GM21360 (cell line): Measurements from ENCODE around the gene SPSB4.
"Not testable (repeated sequence)": the region's sequence is repeated elsewhere in the genome, so short reads cannot be mapped to it uniquely, and the experiment has no call there.

ENCODE experiments used
- ATAC-seq: cut with Tn5 transposase; IDR thresholded peaks from one replicate; pipeline ENCODE4 v1.9.1; 2021; ENCODE audit warnings: mild to moderate bottlenecking, moderate library complexity; ENCODE audit not compliant: unreplicated experiment

Gene SPSB4

DNA sequence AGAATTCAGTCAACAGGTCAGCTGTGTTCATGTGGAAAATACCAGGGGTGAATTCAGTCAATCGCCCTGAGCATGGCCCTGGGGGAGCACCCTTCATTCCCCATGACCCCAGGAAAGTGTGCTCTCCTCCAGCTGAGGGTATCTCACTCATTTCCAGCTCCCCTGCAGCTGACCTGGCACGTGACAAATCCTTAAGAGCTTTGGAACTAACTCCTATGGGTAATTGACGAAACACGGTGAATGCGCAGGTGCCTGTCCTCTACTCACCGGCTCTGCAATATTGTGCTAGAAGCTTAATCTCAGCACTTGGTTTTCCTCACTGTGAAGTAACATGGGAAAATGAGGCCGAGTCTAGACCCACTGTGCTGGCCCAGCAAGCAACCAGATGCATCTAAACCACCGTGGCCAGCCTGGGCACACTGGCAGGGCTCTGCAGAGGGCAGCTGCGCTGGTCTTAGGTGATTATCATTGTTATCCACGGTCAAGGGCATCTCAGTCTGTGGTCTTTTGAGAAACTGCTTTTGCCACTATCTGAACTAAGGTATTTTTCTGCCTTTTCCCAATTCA, 63.1 kb downstream of the SPSB4 start:
- no peak for ATAC-seq

GRCh38 chr3:141114816-141115460, 63.8 kb downstream of the SPSB4 start:
- no peak for ATAC-seq

DNA sequence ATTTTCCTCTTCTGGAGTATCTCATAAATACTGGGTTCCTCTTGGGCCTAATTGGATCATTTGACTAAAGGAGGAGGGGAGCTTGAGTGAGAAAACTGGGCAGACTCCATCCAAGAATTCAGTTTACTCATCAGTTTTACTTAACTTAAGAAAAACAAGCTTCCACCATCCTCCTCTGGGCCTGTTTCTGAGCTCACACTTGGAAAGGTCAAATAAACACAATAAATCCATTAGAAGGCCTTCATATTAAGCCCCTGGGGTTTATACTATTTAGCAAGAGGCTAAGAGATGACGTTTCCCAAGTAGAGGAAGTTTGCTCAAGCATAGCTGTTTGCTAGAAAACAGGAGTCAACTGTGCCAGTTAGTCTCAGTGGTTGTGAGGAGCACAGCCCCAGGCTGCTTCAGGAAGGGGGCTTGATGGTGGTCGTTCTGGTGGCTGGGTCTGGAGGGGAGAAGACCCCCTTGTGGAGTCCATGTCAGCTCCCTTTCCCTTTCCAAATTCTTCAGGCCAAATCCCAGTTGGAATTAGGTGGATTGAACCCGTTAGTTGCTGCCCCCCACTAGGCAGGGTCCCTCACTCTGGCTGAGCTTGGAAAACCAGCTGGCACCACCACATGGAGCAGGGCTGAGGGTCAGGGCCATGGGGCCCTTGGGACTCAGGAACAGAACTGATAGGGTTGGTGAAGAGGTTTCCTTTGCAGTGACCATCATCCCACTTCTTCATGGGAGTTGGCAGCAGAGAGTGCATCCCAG, 64.8 kb downstream of the SPSB4 start:
- no peak for ATAC-seq

GRCh38 chr3:141116721-141117120, 65.6 kb downstream of the SPSB4 start:
- ATAC-seq: no peak

- not testable (repeated sequence) for ATAC-seq
These were observed 66.8 kb downstream of the SPSB4 start for GRCh38 chr3:141117982-141118381.

DNA sequence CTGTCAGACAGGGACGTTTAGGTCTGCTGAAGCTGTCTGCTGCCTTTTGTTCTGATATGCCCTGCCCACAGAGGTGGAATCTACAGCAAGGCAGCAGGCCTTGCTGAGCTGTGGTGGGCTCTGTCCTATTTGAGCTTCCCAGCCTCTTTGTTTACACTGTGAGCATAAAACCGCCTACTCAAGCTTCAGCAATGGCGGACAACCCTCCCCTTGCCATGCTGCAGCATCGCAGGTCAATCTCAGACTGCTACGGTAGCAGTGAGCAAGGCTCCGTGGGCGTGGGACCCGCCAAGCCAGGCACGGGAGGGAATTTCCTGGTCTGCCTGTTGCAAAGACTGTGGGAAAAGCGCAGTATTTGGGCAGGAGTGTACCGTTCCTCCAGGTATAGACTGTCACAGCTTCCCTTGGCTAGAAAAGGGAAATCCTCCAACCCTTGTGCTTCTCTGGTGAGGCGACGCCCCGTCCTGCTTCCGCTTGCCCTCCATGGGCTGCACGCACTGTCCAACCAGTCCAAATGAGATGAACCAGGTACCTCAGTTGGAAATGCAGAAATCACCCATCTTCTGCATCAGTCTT, 71.4 kb downstream of the SPSB4 start:
- ATAC-seq: no peak

GRCh38 chr3:141123677-141124410, 72.7 kb downstream of the SPSB4 start:
- ATAC-seq: no peak

DNA sequence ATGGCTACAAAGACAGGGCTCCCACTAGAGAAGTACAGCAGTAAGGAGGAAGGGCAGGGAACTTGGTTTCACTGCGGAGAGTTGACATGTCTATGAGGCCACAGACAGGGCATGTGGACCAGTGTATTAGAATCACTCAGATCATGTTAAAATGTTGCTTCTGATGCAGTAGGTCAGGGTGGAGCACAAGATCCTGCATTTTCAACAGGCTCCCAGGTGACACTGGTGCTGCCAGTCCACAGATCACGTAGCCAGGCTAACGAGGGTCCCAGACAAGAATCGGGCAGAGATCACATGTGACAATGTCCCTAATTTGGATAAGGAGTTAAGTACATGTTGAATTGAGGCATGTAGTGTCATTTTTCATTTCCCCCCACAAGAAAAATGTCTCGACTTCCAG, 73.6 kb downstream of the SPSB4 start:
- ATAC-seq: no peak

DNA sequence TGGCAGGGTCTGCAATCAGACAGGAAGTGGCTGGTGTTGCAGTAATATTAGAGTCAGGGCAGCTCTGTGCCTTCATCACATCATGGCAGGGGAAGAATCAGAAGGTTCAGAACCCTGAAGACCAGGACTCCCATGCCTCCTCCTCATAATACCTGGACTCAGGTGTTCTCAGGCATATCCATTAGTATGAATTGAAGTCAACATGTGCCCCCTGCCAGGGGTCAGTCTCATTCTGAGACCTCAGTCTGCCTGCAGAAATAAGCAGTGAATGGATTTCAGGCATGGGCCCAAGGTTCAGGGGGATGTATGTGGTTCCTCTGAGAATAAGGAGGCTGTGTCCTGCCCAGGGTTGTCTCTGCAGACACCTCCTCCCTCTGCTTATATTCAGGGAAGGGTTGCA, 74.2 kb downstream of the SPSB4 start:
- no peak for ATAC-seq

DNA sequence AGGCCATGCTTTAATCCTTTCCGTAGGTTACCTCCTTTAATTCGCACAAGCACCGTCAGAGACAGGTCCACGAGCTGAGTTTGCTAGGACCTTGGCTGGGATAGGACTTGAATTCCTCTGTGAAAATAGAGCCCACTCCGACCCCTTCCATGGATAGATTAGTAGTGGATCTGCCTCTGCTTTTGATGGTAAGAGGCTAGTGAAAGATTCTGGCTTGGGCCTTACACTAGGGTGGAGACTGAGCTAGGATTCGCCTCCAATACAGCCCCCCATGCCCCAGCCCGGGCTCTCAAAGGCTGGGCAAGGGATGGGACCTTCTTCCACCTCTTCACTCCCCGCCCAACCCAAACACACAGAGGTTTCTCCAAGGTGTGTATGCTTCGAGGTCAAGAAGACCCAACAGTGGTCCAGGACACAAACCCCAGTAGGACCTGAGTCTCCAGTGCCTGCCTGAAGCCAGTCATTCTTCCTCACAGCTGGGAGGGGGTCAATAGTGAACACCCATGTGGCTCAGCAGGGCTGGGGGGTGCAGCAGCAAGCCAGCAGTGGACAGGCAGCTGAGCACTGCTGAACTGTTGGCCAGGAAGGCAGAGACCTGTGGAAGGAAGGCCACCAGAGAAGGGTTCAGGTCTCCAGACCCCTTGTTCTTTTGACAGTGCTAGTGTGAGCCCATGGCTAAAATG, 75.7 kb downstream of the SPSB4 start:
- no peak for ATAC-seq

- ATAC-seq: no peak
These were observed 76.4 kb downstream of the SPSB4 start for GRCh38 chr3:141127344-141128125.

DNA sequence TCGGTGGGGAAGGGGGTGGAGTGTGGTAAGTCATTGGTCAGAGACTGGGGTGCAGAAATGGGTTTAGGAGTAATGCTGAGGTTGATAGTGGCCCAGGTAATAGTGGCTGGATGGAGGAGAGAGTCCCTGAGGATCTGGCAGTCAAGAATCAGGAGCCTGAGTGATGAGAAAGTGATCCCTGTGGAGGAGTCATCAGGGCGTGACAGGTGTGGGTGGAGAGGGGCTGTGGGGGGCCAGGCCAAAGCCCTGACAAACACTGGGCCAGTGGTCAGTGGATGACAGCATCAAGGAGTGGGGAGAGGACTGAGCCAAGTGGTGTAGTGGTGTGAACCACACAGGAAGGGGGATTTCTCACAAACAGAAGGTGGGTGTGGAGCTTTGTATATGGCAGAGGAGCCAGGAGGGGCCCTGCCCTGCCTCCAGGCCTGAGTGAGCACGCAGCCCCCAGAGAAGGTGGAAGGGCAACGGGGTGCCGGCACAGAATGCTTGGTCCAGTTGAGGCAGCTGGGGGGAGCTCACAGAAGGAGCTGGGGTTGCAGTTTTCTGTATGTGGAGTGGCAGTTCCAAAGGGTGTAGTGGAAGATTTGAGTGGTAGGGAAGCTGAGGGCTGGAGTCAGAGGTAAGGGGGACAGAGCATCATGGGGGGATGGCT, 77.1 kb downstream of the SPSB4 start:
- ATAC-seq: no peak

DNA sequence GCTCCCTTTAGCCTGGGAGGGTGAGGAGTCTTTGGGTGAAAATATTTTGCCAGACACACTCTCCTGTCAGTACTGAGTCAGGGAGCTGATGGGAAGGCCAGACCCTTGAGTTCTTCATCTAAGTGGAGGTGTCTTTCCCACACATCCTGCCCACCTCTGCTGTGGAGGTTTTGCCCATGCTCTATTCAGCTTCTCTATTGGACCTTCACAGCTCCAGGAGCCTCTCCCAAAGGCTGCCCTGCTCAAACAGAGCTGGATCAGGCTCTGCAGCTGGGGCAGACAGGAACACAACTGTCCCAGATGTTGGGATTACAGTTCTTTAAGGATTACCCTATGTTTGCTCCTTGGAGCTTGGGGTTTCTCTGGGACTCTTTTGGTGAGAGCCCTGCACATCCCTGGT, 77.9 kb downstream of the SPSB4 start:
- no peak for ATAC-seq

DNA sequence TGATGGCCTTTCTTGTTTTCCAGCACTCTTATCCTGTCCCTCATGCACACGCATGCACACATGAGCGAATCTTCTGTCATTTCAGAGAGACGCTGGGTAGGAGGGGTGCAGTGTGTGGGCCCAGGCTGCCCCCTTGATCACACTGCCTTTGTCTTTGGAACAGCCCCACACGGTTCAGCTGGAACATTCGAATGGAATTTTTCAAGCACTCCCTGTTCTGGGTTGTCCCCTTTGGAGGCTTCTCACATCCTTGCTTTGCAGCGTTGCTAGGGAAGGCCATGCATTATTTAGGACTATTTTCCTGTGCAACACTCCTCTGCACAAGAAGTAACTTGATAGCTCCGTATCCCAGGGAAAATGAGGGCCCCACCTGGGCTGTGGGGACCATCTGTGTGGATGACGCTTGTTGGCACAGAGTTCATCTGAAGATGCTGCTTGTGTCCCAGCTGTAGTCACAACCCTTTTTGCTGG, 78.4 kb downstream of the SPSB4 start:
- ATAC-seq: no peak

DNA sequence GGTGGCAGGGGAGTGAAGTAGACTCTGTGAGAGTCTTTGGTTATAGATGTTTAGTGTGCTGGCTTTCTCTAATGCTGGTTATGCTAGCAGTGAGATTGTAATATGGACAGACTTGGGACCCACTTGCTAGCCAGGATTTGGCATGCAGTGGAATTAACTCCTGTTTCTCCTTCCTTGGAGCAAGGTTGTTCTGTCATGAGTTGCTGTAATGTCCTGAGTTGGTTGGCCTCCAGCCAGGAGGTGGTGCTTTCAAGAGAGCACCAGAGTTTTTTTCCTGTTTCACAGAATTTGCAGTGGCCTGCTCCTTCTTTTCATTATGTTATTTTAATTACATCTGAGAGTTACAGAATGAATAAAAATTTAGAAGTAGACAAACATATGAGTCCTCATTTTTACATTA, 92.4 kb downstream of the SPSB4 start:
- no peak for ATAC-seq

GRCh38 chr3:141146979-141147470, 95.9 kb downstream of the SPSB4 start:
- no peak for ATAC-seq

DNA sequence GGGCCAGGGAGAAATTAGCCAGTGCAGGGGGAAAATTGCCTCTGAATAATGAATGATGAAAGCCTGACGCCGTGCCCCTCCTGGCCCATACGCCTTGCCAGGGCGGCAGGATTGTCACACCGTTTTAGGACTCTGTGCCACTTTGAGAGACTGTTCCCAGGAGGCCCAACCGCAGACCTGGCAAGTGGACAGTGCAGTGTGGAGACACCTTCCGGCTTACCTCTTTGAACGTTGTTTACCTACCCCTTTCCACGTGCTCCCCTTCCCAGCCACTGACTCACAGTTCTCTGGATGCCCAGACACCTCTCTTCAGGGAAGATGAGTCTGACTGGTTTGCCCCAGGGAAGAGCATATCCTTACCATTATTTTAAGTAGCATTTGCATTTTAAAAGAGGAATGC, 96.5 kb downstream of the SPSB4 start:
- no peak for ATAC-seq

GRCh38 chr3:141148169-141148568, 97.0 kb downstream of the SPSB4 start:
- ATAC-seq: no peak

DNA sequence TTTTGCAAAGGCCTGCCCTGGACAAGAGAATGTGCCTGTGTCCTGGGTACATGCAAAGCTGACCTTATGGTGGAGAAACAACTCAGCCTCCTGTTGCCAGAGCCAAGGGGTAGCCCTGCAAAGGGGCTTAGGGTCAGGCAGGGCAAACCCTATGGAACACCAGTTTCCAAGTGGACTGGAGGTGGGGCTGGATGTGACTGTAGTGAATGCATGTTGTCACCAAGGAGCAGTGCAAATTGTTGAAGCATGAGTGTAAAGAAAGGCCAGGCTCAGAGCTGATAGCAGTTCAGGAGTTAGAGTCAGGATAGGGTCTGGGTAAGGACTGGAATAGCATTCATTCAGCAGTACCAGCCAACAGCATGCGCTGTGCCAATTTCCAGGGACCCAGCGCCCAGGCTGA, 97.6 kb downstream of the SPSB4 start:
- ATAC-seq: no peak
